HEK293T (cell line): Measurements from ENCODE around the gene PLTP.

ENCODE experiments used
- BHLHE40 ChIP-seq: fragments of 450-650 bp; IDR thresholded peaks from 2 replicates; pipeline ENCODE4 v1.6.1; 2016; ENCODE audit warnings: mild to moderate bottlenecking, moderate library complexity, borderline replicate concordance
- FOXK2 ChIP-seq: fragments of 450-650 bp; IDR thresholded peaks from 2 replicates; pipeline ENCODE4 v1.6.1; 2016; ENCODE audit warnings: mild to moderate bottlenecking
- FOXM1 ChIP-seq: fragments of 450-650 bp; IDR thresholded peaks from 2 replicates; pipeline ENCODE4 v1.6.1; 2017; ENCODE audit warnings: mild to moderate bottlenecking, borderline replicate concordance
- L3MBTL2 ChIP-seq: fragments of 450-650 bp; conservative IDR thresholded peaks from 2 replicates; pipeline ENCODE4 v1.6.1; 2016; ENCODE audit warnings: mild to moderate bottlenecking
- SP1 ChIP-seq: fragments of 450-650 bp; IDR thresholded peaks from 2 replicates; pipeline ENCODE4 v1.6.1; 2017
- SUZ12 ChIP-seq: fragments of 450-650 bp; IDR thresholded peaks from 2 replicates; pipeline ENCODE4 v1.6.1; 2016; ENCODE audit warnings: mild to moderate bottlenecking
- TARDBP ChIP-seq: fragments of 450-650 bp; IDR thresholded peaks from 2 replicates; pipeline ENCODE4 v1.6.1; 2016
- ZNF384 ChIP-seq: fragments of 450-650 bp; IDR thresholded peaks from 2 replicates; pipeline ENCODE4 v1.6.1; 2016

DNA sequence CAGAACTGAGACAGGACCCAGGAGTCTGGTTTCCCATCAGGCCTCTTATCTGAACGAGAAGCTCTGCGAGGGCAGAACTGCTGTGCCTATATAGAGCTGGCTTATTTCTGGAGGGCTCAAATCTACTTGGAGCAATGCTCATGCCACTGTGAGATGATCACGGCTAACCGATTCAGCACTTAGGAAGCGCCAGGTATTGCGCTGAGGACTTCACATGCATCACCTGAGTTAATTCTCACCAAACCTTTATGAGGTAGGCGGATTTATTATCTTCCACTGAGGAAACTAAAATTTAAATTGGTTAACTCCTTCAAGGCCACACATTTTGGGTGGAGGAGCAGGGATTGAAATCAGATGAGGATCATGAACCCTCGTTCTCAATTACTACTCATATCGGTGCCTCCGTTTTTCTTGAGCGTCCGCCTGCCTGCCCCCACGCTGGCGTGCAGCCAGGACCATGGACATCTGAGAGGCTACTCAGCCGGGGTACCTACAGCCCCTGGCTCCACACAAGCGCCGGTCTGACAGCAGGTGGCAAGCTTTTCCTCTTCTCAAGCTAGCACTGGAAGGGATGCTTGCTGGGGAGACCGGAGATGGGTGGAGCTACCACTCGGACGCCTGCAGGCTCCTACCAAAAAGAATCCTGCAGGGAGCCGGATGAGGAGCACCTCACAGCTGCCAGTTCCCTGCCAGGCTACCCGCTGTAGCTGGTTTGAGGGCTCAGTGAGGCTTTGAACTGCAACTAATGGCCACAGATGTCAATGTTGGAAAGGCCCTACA is 21.5 kb upstream of the PLTP start:
- TF ChIP-seq FOXM1 (no peak), BHLHE40 (no peak), SP1 (no peak), SUZ12 (no peak), FOXK2 (no peak), TARDBP (no peak), ZNF384 (no peak), L3MBTL2 (no peak)
